Mucosa of descending colon (tissue), 3 donors: ENCODE results near the gene RNU6-1. TPM values are rescaled to one million over a fixed set of nuclear protein-coding genes. Genes with fewer than 3 reads are reported as not detected.

ENCODE experiments used
- ATAC-seq: fragments of 200-7000 bp; cut with Tn5 transposase; one replicate; pipeline ENCODE4 v1.9.1; 2020; ENCODE audit warnings: mild to moderate bottlenecking, moderate library complexity
- DNase-seq, 3 donors: peaks; one replicate each; pipeline ENCODE4 v3.0.0-alpha.2; 2020
- H3K36me3 ChIP-seq: fragments of 200-600 bp; one replicate; pipeline ENCODE4 v1.8.0; 2021; ENCODE audit warnings: low read depth, mild to moderate bottlenecking
- H3K4me1 ChIP-seq: fragments of 200-600 bp; one replicate; pipeline ENCODE4 v1.8.0; 2021; ENCODE audit warnings: low read depth, mild to moderate bottlenecking
- H3K4me3 ChIP-seq: fragments of 200-600 bp; one replicate; pipeline ENCODE4 v1.8.0; 2021; ENCODE audit warnings: mild to moderate bottlenecking
- H3K9me3 ChIP-seq: fragments of 200-600 bp; one replicate; pipeline ENCODE4 v1.8.0; 2021; ENCODE audit warnings: mild to moderate bottlenecking
- intact Hi-C, 2 donors: fragments of 100-400 bp; cut with DNase I in 1 of 2; cut with micrococcal nuclease in 1 of 2; formaldehyde crosslinking; loops; one replicate each; pipeline versions ENCODE4 v1.11.0 to v1.11.1; 2022; cut with DNase I, micrococcal nuclease
- total RNA-seq, 3 donors: library from RNA; stranded (reverse); fragmentation: NEBNext Ultra II Directional in 2 of 3; extraction: Animal tissue kit (Norgen Biotek cat#: 25700) in 2 of 3; gene quantifications; one replicate each; pipeline versions ENCODE4 v1.2.1 to v1.2.4, GENCODE V29; 2021 to 2023
- TF ChIP-seq, protein P1 (sequence below): fragments of 200-600 bp; IDR thresholded peaks from one replicate; pipeline ENCODE4 v1.8.0; 2022; ENCODE audit warnings: antibody characterized with exemption, mild to moderate bottlenecking
- donor health status: DM: no; HTN: no; CAD: no; lungs with moderate emphysema.
- donor health status: DM: no; HTN: no; CAD: no.
- donor health status: DM: no; HTN: yes; CAD: no.

Gene RNU6-1
- total RNA-seq, 3 donors from 2014 or later: not detected

DNA sequence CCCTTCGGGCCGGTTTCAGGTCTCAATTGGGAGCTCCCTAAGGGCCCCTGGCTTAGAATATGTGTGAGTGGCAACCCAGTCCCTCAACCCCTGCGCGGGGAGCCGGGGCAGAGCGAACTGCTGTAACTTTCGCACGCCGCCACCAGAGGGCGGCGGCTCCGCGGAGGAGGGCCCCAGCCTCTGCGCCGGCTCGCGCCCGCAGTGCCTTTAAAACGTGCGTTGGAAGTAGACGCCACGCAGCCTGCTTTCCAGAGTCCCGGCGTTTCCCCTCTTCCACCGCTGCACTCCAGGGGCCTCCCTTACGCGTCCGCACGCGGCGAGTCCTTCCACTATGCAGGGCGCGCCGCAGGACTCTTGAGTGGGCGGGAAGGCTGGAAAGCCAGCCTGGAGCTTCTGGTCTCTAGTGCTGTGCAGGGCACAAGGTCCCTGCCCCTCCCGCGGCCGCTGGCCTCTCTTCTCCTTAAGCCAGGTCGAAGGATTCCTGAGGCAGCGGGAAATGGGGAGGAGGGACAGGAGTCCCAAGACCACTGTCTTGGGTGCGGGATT lies 23.7 kb upstream of the RNU6-1 start:
- Histone ChIP-seq H3K9me3 (no peaks in the 10 kb centered on the region), H3K36me3 (no peaks in the 10 kb centered on the region), H3K4me1 (no peaks in the 10 kb centered on the region), H3K4me3 (no peak overlapping the region)
- peak; percentile 99 for ATAC-seq
- intact Hi-C loops: loop anchor here (5.0 to 10.0 kb wide), 4 partner anchors 191 to 354 kb away; partner anchors contain the start of gene PIAS1 (in 1 of the 2)
- TF ChIP-seq, protein P1, sequence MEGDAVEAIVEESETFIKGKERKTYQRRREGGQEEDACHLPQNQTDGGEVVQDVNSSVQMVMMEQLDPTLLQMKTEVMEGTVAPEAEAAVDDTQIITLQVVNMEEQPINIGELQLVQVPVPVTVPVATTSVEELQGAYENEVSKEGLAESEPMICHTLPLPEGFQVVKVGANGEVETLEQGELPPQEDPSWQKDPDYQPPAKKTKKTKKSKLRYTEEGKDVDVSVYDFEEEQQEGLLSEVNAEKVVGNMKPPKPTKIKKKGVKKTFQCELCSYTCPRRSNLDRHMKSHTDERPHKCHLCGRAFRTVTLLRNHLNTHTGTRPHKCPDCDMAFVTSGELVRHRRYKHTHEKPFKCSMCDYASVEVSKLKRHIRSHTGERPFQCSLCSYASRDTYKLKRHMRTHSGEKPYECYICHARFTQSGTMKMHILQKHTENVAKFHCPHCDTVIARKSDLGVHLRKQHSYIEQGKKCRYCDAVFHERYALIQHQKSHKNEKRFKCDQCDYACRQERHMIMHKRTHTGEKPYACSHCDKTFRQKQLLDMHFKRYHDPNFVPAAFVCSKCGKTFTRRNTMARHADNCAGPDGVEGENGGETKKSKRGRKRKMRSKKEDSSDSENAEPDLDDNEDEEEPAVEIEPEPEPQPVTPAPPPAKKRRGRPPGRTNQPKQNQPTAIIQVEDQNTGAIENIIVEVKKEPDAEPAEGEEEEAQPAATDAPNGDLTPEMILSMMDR: peak; percentile 76
- DNase-seq: peak; percentile 79 to 87 (median 85)

DNA sequence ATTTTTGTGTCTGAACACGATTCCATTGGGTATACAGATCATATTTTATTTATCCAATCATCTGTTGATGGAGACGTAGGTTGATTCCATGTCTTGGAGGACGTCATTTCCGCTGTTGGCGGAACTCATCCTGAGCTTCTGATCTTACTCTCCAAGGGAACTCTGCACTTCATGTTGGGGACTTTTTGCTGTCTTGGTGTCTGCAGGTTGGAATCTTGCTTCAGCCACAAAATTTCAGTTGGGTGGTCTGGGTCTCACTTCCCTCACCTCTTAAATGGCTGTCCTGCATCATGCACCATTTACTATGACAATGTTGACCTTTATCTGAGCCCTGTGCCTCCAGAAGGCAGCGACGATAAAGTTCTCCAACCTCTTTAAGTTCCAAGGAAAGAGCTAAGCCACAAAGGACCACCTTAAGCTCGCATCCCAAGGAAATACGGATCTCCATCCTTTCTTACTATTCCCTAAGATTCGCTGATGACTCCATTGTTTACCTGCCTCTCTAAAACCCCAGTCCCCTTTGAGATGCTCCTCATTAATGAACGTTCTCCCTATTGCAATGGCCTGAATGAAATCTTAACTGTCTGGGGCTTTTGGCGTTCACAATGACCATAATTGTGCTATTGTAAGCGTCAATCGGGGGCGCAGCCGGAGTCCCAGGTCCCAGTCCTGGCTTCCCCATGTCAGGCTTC lies 23.1 kb upstream of the RNU6-1 start:
- DNase-seq (no peak), ATAC-seq (no peak)
- Histone ChIP-seq H3K4me1 (no peaks in the 10 kb centered on the region), H3K4me3 (no peak overlapping the region), H3K36me3 (no peaks in the 10 kb centered on the region), H3K9me3 (no peaks in the 10 kb centered on the region)
- intact Hi-C loops: loop anchor here (5.0 to 10.0 kb wide), 4 partner anchors 192 to 354 kb away; partner anchors contain the start of gene PIAS1 (in 1 of the 2)
- TF ChIP-seq, protein P1: no peak

DNA sequence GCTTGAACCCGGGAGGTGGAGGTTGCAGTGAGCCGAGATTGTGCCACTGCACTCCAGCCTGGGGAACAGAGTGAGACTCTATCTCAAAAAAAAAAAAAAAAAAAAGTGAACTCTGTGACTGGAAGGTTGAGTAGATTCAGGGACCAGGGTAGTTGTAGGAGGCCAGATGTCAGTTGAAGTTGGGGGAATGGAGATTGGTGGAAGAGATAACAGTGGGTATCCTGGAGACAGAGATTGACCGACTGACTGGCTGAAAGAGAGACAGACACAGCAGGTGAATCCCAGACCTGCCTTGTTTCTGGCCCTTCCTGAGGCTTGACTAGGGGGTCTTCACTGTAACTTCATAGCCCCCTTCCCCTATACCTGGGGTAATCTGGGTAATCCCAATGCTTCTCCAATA lies 22.1 kb upstream of the RNU6-1 start:
- Histone ChIP-seq H3K9me3 (no peaks in the 10 kb centered on the region), H3K4me3 (no peak overlapping the region), H3K4me1 (no peaks in the 10 kb centered on the region), H3K36me3 (no peaks in the 10 kb centered on the region)
- intact Hi-C loops: loop anchor here (5.0 to 10.0 kb wide), 4 partner anchors 193 to 355 kb away; partner anchors contain the start of gene PIAS1 (in 1 of the 2)
- DNase-seq (no peak), ATAC-seq (no peak)
- TF ChIP-seq, protein P1: no peak

DNA sequence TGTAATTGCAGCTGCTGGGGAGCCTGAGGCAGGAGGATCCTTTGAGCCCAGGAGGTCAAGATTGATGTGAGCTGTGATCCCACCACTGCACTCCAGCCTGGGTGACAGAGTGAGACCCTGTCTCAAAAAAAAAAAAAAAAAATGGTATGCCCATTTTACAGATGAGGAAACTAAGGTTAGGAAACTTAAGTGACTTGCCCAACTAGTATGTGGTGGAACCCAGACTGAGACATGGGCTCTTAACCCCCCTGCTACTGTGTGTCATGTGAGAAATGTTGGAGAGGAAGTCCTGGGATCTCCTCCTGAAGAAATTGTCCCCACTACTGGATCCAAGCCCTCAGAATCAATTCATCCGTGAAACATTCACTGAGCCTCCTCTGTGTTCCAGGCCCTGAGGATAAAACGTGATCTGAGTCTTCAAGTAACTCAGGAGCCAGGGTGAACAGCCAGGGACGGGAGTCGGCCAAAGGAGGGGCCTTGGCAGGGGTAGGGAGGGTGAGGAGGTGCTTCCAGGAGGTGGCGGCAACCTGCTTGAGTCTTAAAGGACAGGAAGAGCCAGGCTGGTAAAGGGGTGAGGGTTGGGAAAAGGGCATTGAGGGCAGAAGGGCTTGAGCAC lies 19.6 kb upstream of the RNU6-1 start:
- TF ChIP-seq, protein P1: no peak
- ATAC-seq: no peak
- Histone ChIP-seq H3K4me1 (no peaks in the 10 kb centered on the region), H3K9me3 (no peaks in the 10 kb centered on the region), H3K4me3 (no peak overlapping the region), H3K36me3 (no peaks in the 10 kb centered on the region)
- no peak for DNase-seq
- intact Hi-C loops: no loop called here

DNA sequence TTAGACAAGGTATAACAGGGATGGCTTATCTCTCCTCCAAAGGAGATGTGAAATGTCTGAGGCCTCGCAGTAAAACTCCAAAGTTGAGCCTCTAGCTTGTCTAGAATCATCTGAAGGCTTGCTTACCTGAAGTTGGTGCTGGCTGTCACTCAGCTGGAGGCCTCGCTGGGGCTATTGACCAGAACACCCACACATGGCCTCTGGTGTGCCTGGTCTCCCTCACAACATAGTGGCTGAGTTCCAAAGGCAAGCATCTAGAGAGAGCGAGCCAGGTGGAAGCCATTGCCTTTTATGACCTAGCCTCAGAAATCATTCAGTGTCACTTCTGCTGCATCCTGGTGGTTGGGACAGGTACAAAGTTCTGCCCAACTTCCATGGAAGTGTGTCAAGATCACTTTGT lies 17.4 kb upstream of the RNU6-1 start:
- DNase-seq (no peak), ATAC-seq (peak; percentile 24)
- no peak overlapping the region for H3K4me3 ChIP-seq
- H3K9me3 ChIP-seq: no peaks in the 10 kb centered on the region
- H3K36me3 ChIP-seq: no peaks in the 10 kb centered on the region
- TF ChIP-seq, protein P1: no peak
- intact Hi-C loops: no loop called here
- H3K4me1 ChIP-seq: no peaks in the 10 kb centered on the region
